ENCODE data around the gene URB2. TPM values are rescaled to one million over a fixed set of nuclear protein-coding genes. Genes with fewer than 3 reads are reported as not detected.

Gene URB2
- total RNA-seq, 1 donor from 2014 or later: 15.3 TPM

DNA sequence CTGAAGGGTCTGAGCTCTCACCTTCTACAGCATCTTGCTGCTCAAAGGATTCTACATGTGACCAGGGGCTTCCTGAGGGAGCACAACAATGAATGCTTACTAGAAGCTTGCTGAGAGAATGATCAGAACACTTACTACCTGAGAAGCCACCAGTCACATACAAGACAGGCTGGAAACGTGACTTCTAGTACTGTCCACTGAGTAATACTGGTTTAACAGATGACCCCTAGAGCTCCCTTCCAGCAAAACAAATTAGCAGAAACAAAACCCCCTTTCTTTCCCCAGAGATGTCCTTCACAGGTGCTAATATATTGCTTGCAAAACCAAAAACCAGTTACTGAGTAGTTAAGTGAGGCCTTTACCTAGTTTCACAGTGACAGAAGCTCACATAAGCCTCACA lies 2.2 kb upstream of the URB2 start:
- H3K4me3 ChIP-seq (ENCODE audit: low read depth, low read length): no peak overlapping the region
- no peak for TF ChIP-seq CTCF (IDR thresholded peaks at IDR 0.05; ENCODE audit: insufficient read depth, low read length, severe bottlenecking)
- H3K27me3 ChIP-seq (ENCODE audit: control insufficient read depth, insufficient read depth, low read length): no peaks in the 10 kb centered on the region
- no peak for FAIRE-seq
- H3K36me3 ChIP-seq (ENCODE audit: control insufficient read depth, insufficient read depth, low read length): peaks cover 2% of the 10 kb centered on the region
- DNase-seq (ENCODE audit: low read depth): no peak

GRCh38 chr1:229624521-229625070 lies 1.5 kb upstream of the URB2 start:
- H3K27me3 ChIP-seq (ENCODE audit: control insufficient read depth, insufficient read depth, low read length): no peaks in the 10 kb centered on the region
- peak overlapping the region; percentile 63 for H3K4me3 ChIP-seq (ENCODE audit: low read depth, low read length)
- DNase-seq (ENCODE audit: low read depth) (no peak), FAIRE-seq (no peak)
- peaks cover 2% of the 10 kb centered on the region for H3K36me3 ChIP-seq (ENCODE audit: control insufficient read depth, insufficient read depth, low read length)
- no peak for TF ChIP-seq CTCF (IDR thresholded peaks at IDR 0.05; ENCODE audit: insufficient read depth, low read length, severe bottlenecking)

DNA sequence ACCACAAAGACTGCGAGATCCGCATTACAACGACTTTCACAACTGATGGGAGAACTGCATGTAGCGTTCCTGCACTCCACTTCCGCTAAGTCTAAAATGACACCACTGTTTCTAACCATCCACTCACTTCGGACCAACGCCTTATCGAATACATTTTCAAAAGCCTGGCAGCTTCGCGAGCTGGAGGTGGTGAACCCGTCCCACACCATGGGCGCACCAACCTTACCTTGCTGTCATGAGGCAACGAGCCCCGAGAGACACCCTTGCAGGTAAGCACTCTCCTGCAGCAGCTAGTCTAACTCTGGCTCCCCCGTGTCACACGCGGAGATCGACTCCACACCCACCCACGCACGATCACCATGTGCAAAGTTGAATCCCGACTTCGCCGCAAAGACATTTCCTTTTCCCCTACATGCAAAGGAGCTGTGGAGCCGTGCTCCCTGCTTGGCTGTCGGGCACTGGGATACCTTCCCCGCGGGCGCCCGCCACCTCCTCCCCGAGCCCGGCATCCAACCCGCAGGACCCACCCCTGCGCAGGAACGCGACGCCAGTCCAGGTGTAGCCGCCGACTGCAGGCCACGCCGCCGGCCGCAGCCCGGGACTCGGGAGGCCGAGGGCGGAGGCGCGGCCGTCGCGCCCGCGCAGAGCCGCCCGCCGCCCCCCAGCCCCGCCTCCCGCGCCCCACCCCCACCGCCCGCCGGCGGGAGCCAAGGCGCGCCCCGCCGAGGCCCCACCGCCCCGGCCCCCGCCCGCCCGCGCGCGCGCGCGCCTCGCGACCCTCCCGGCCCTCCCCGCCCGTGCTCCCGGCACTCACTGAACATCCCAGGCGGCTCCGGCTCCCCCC lies 754 bp upstream of the URB2 start:
- DNase-seq (ENCODE audit: low read depth): peak; percentile 47
- H3K36me3 ChIP-seq (ENCODE audit: control insufficient read depth, insufficient read depth, low read length): peaks cover 2% of the 10 kb centered on the region
- H3K27me3 ChIP-seq (ENCODE audit: control insufficient read depth, insufficient read depth, low read length): no peaks in the 10 kb centered on the region
- no peak for TF ChIP-seq CTCF (IDR thresholded peaks at IDR 0.05; ENCODE audit: insufficient read depth, low read length, severe bottlenecking)
- no peak for FAIRE-seq
- H3K4me3 ChIP-seq (ENCODE audit: low read depth, low read length): peak overlapping the region; percentile 63

- H3K4me3 ChIP-seq (ENCODE audit: low read depth, low read length): peak overlapping the region; percentile 63
- TF ChIP-seq CTCF (IDR thresholded peaks at IDR 0.05; ENCODE audit: insufficient read depth, low read length, severe bottlenecking): no peak
- DNase-seq (ENCODE audit: low read depth) (peak; percentile 6), FAIRE-seq (no peak)
- H3K36me3 ChIP-seq (ENCODE audit: control insufficient read depth, insufficient read depth, low read length): peaks cover 2% of the 10 kb centered on the region
- H3K27me3 ChIP-seq (ENCODE audit: control insufficient read depth, insufficient read depth, low read length): no peaks in the 10 kb centered on the region
Measured at GRCh38 chr1:229627003-229627402, 956 bp downstream of the URB2 start.

GRCh38 chr1:229629261-229629660 lies 3.2 kb downstream of the URB2 start:
- Histone ChIP-seq H3K4me3 (ENCODE audit: low read depth, low read length) (no peak overlapping the region), H3K36me3 (ENCODE audit: control insufficient read depth, insufficient read depth, low read length) (peaks cover 2% of the 10 kb centered on the region), H3K27me3 (ENCODE audit: control insufficient read depth, insufficient read depth, low read length) (no peaks in the 10 kb centered on the region)
- FAIRE-seq: no peak
- no peak for TF ChIP-seq CTCF (IDR thresholded peaks at IDR 0.05; ENCODE audit: insufficient read depth, low read length, severe bottlenecking)
- no peak for DNase-seq (ENCODE audit: low read depth)

All from bronchial epithelial cell (primary cell).